ENCODE results near the gene CMIP.
A peak's percentile ranks its signal among the peaks of the same experiment; 100 is the strongest.

The CMIP gene

GRCh38 chr16:81592353-81592866 lies 147.8 kb downstream of the CMIP start:
- no peak for DNase-seq

GRCh38 chr16:81593481-81593880 lies 148.9 kb downstream of the CMIP start:
- no peak for DNase-seq

GRCh38 chr16:81595629-81596292 lies 151.2 kb downstream of the CMIP start:
- DNase-seq = no peak

- DNase-seq = no peak
These were observed 152.6 kb downstream of the CMIP start for GRCh38 chr16:81597079-81597658.

GRCh38 chr16:81598083-81598482 lies 153.5 kb downstream of the CMIP start:
- no peak for DNase-seq

GRCh38 chr16:81599034-81599744 lies 154.6 kb downstream of the CMIP start:
- DNase-seq = no peak

- DNase-seq = no peak
These were observed 155.7 kb downstream of the CMIP start for GRCh38 chr16:81600275-81600674.

- no peak for DNase-seq
These were observed 156.4 kb downstream of the CMIP start for GRCh38 chr16:81601008-81601428.

- DNase-seq = no peak
These were observed 157.1 kb downstream of the CMIP start for GRCh38 chr16:81601601-81602255.

GRCh38 chr16:81602256-81602776 lies 157.7 kb downstream of the CMIP start:
- DNase-seq = no peak

- DNase-seq = no peak
These were observed 158.2 kb downstream of the CMIP start for GRCh38 chr16:81602792-81603191.

GRCh38 chr16:81604960-81605383 lies 160.4 kb downstream of the CMIP start:
- DNase-seq = no peak

GRCh38 chr16:81606039-81606438 lies 161.4 kb downstream of the CMIP start:
- DNase-seq = no peak

- no peak for DNase-seq
These were observed 162.4 kb downstream of the CMIP start for GRCh38 chr16:81607006-81607405.

GRCh38 chr16:81607805-81608522 lies 163.4 kb downstream of the CMIP start:
- DNase-seq = no peak

GRCh38 chr16:81608523-81609209 lies 164.1 kb downstream of the CMIP start:
- peak; percentile 61 to 62 for DNase-seq

- no peak for DNase-seq
These were observed 164.8 kb downstream of the CMIP start for GRCh38 chr16:81609323-81609892.

- DNase-seq = no peak
These were observed 165.7 kb downstream of the CMIP start for GRCh38 chr16:81610144-81610842.

- DNase-seq = no peak
These were observed 166.3 kb downstream of the CMIP start for GRCh38 chr16:81610936-81611335.

GRCh38 chr16:81611721-81612120 lies 167.1 kb downstream of the CMIP start:
- DNase-seq = no peak
